ENCODE results near the gene NWD2. TPM values are rescaled to one million over a fixed set of nuclear protein-coding genes. Genes with fewer than 3 reads are reported as not detected.
"Not testable (repeated sequence)": the region's sequence is repeated elsewhere in the genome, so short reads cannot be mapped to it uniquely, and the experiment has no call there.

Gene NWD2

GRCh38 chr4:37490391-37491347 is 246.1 kb downstream of the NWD2 start:
- no peak overlapping the region for H3K4me3 ChIP-seq (ENCODE audit: insufficient read depth in 1 of 2, low read depth in 1 of 2, low read length in 2 of 2)
- H4K8ac ChIP-seq (ENCODE audit: low read length): no peak overlapping the region
- 84% methylated on average over 7 of the region's 9 CpGs for WGBS
- H3K23ac ChIP-seq (ENCODE audit: low read length in 2 of 2): no peak overlapping the region
- H3K9me3 ChIP-seq (ENCODE audit: control insufficient read depth, low read length): no peaks in the 10 kb centered on the region
- no peak for DNase-seq
- no peak overlapping the region for H2BK12ac ChIP-seq (ENCODE audit: low read length in 2 of 2)
- H2AK5ac ChIP-seq (ENCODE audit: low read length, severe bottlenecking): no peak overlapping the region
- no peak overlapping the region for H2AFZ ChIP-seq (ENCODE audit: low read depth, low read length)
- no peak overlapping the region for H3K4ac ChIP-seq (ENCODE audit: low read depth in 1 of 2, low read length in 2 of 2)
- no peak overlapping the region for H3K4me2 ChIP-seq (ENCODE audit: low read length, poor library complexity, severe bottlenecking)
- H3K79me1 ChIP-seq (replicated peaks; ENCODE audit: low read length, poor library complexity, severe bottlenecking): no peaks in the 10 kb centered on the region
- H3K27ac ChIP-seq (ENCODE audit: low read length, poor library complexity, severe bottlenecking): no peak overlapping the region
- no peaks in the 10 kb centered on the region for H3K36me3 ChIP-seq (ENCODE audit: control insufficient read depth in 1 of 2, insufficient read depth in 2 of 2, low read depth in 1 of 2, low read length in 2 of 2)
- no peak overlapping the region for H2BK15ac ChIP-seq (ENCODE audit: low read depth, poor library complexity, severe bottlenecking)
- H3K4me1 ChIP-seq (ENCODE audit: control insufficient read depth, insufficient read depth, low read depth, low read length): no peaks in the 10 kb centered on the region
- H3K9ac ChIP-seq (ENCODE audit: low read length): no peak overlapping the region
- no peak overlapping the region for H3K14ac ChIP-seq (ENCODE audit: low read length in 2 of 2)
- no peaks in the 10 kb centered on the region for H3K27me3 ChIP-seq (ENCODE audit: control insufficient read depth in 1 of 2, insufficient read depth in 1 of 2, low read length in 2 of 2)
- H3K18ac ChIP-seq (ENCODE audit: low read depth in 1 of 2, low read length in 2 of 2): no peak overlapping the region
- no peak overlapping the region for H2BK5ac ChIP-seq (ENCODE audit: low read depth, low read length, poor library complexity, severe bottlenecking)
- H4K91ac ChIP-seq (ENCODE audit: low read length): no peak overlapping the region
- no peak overlapping the region for H2BK120ac ChIP-seq (ENCODE audit: low read depth, low read length)

DNA sequence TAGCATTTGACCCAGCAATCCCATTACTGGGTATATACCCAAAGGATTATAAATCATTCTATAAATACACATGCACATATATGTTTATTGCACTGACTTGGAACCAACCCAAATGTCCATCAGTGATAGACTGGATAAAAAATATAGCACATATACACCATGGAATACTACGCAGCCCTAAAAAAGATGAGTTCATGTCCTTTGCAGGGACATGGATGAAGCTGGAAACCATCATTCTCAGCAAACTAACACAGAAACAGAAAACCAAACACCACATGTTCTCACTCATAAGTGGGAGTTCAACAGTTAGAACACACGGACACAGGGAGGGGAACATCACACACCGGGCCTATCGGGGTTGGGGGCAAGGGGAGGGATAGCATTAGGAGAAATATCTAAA is 250.8 kb downstream of the NWD2 start:
- not testable (repeated sequence) for H3K4me1 ChIP-seq (ENCODE audit: control insufficient read depth, insufficient read depth, low read depth, low read length); H3K9me3 ChIP-seq (ENCODE audit: control insufficient read depth, low read length); H2AK5ac ChIP-seq (ENCODE audit: low read length, severe bottlenecking); H4K8ac ChIP-seq (ENCODE audit: low read length); H3K27ac ChIP-seq (ENCODE audit: low read length, poor library complexity, severe bottlenecking); H3K27me3 ChIP-seq (ENCODE audit: control insufficient read depth in 1 of 2, insufficient read depth in 1 of 2, low read length in 2 of 2); H2BK12ac ChIP-seq (ENCODE audit: low read length in 2 of 2); H3K4me2 ChIP-seq (ENCODE audit: low read length, poor library complexity, severe bottlenecking); H2BK120ac ChIP-seq (ENCODE audit: low read depth, low read length); H3K18ac ChIP-seq (ENCODE audit: low read depth in 1 of 2, low read length in 2 of 2); DNase-seq; H3K79me1 ChIP-seq (replicated peaks; ENCODE audit: low read length, poor library complexity, severe bottlenecking); H2BK15ac ChIP-seq (ENCODE audit: low read depth, poor library complexity, severe bottlenecking); H3K9ac ChIP-seq (ENCODE audit: low read length); H2BK5ac ChIP-seq (ENCODE audit: low read depth, low read length, poor library complexity, severe bottlenecking); H2AFZ ChIP-seq (ENCODE audit: low read depth, low read length); H3K4me3 ChIP-seq (ENCODE audit: insufficient read depth in 1 of 2, low read depth in 1 of 2, low read length in 2 of 2); H3K36me3 ChIP-seq (ENCODE audit: control insufficient read depth in 1 of 2, insufficient read depth in 2 of 2, low read depth in 1 of 2, low read length in 2 of 2); H3K4ac ChIP-seq (ENCODE audit: low read depth in 1 of 2, low read length in 2 of 2); H3K23ac ChIP-seq (ENCODE audit: low read length in 2 of 2); H4K91ac ChIP-seq (ENCODE audit: low read length); H3K14ac ChIP-seq (ENCODE audit: low read length in 2 of 2)
- 100% methylated on average over 1 of the region's 4 CpGs for WGBS

Small RNAs within 50 kb of the gene (small RNA-seq; reads per million reads assigned to genes)
- not detected for gene MIR4801 (ENCODE audit: low read depth)

Measured in mesenchymal stem cell (in vitro differentiated cells and primary cell).